Ishikawa (cell line): ENCODE results near the gene ATP11C.

Experiments used
- CEBPB ChIP-seq: IDR thresholded peaks from 2 replicates; pipeline ENCODE4 v1.6.1; 2012
- CREB1 ChIP-seq: IDR thresholded peaks from 2 replicates; pipeline ENCODE4 v1.6.1; 2012; ENCODE audit warnings: low read depth
- EGR1 ChIP-seq: IDR thresholded peaks from 2 replicates; pipeline ENCODE4 v1.6.1; 2012
- EP300 ChIP-seq: IDR thresholded peaks from 2 replicates; pipeline ENCODE4 v1.6.1; 2012; ENCODE audit warnings: borderline replicate concordance
- FOXM1 ChIP-seq: IDR thresholded peaks from 2 replicates; pipeline ENCODE4 v1.6.1; 2012; ENCODE audit warnings: low read depth, borderline replicate concordance
- NFIC ChIP-seq: IDR thresholded peaks from 2 replicates; pipeline ENCODE4 v1.6.1; 2012
- RAD21 ChIP-seq: IDR thresholded peaks from 2 replicates; pipeline ENCODE4 v1.6.1; 2012; ENCODE audit warnings: low read depth
- TAF1 ChIP-seq: IDR thresholded peaks from 2 replicates; pipeline ENCODE4 v1.6.1; 2012; ENCODE audit warnings: low read depth, mild to moderate bottlenecking
- TCF12 ChIP-seq: IDR thresholded peaks from 2 replicates; pipeline ENCODE4 v1.6.1; 2012; ENCODE audit warnings: low read depth
- TEAD4 ChIP-seq: IDR thresholded peaks from 2 replicates; pipeline ENCODE4 v1.6.1; 2012
- YY1 ChIP-seq: IDR thresholded peaks from 2 replicates; pipeline ENCODE4 v1.6.1; 2012; ENCODE audit warnings: low read depth
- ZBTB7A ChIP-seq: IDR thresholded peaks from 2 replicates; pipeline ENCODE4 v1.6.1; 2012; ENCODE audit warnings: low read depth
- TF ChIP-seq, protein P1 (sequence below): IDR thresholded peaks from 2 replicates; pipeline ENCODE4 v1.6.1; 2012
- TF ChIP-seq, protein P2 (sequence below): IDR thresholded peaks from 2 replicates; pipeline ENCODE4 v1.6.1; 2012
- TF ChIP-seq, protein P3 (sequence below): IDR thresholded peaks from 2 replicates; pipeline ENCODE4 v1.6.1; 2012; ENCODE audit warnings: low read depth, mild to moderate bottlenecking

ATP11C gene

DNA sequence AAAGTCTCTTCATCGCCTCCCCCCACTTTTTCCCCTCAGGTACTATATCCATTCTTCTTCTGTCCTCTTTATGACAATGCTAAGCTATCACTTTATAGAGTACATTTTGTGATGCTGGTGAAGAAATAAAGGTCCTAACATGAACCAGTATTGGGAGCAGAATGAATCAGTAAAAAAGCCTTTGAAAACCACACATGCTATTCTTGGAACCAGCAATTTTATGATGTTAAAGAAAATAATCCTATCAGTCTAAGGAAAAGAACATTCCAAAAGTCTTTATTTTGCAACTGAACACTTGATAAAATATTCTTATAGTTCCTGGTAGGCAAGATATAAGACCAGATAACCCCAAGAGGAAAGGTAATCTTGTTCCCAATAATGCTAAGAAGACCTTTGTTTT is 117.1 kb downstream of the ATP11C start:
- TF ChIP-seq, protein P1, sequence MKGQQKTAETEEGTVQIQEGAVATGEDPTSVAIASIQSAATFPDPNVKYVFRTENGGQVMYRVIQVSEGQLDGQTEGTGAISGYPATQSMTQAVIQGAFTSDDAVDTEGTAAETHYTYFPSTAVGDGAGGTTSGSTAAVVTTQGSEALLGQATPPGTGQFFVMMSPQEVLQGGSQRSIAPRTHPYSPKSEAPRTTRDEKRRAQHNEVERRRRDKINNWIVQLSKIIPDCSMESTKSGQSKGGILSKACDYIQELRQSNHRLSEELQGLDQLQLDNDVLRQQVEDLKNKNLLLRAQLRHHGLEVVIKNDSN = no peak
- TF ChIP-seq TCF12 (no peak), TEAD4 (no peak), FOXM1 (no peak), CEBPB (no peak), NFIC (no peak), TAF1 (no peak)
- TF ChIP-seq, protein P2, sequence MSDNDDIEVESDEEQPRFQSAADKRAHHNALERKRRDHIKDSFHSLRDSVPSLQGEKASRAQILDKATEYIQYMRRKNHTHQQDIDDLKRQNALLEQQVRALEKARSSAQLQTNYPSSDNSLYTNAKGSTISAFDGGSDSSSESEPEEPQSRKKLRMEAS = no peak
- TF ChIP-seq, protein P3, sequence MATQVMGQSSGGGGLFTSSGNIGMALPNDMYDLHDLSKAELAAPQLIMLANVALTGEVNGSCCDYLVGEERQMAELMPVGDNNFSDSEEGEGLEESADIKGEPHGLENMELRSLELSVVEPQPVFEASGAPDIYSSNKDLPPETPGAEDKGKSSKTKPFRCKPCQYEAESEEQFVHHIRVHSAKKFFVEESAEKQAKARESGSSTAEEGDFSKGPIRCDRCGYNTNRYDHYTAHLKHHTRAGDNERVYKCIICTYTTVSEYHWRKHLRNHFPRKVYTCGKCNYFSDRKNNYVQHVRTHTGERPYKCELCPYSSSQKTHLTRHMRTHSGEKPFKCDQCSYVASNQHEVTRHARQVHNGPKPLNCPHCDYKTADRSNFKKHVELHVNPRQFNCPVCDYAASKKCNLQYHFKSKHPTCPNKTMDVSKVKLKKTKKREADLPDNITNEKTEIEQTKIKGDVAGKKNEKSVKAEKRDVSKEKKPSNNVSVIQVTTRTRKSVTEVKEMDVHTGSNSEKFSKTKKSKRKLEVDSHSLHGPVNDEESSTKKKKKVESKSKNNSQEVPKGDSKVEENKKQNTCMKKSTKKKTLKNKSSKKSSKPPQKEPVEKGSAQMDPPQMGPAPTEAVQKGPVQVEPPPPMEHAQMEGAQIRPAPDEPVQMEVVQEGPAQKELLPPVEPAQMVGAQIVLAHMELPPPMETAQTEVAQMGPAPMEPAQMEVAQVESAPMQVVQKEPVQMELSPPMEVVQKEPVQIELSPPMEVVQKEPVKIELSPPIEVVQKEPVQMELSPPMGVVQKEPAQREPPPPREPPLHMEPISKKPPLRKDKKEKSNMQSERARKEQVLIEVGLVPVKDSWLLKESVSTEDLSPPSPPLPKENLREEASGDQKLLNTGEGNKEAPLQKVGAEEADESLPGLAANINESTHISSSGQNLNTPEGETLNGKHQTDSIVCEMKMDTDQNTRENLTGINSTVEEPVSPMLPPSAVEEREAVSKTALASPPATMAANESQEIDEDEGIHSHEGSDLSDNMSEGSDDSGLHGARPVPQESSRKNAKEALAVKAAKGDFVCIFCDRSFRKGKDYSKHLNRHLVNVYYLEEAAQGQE = no peak

DNA sequence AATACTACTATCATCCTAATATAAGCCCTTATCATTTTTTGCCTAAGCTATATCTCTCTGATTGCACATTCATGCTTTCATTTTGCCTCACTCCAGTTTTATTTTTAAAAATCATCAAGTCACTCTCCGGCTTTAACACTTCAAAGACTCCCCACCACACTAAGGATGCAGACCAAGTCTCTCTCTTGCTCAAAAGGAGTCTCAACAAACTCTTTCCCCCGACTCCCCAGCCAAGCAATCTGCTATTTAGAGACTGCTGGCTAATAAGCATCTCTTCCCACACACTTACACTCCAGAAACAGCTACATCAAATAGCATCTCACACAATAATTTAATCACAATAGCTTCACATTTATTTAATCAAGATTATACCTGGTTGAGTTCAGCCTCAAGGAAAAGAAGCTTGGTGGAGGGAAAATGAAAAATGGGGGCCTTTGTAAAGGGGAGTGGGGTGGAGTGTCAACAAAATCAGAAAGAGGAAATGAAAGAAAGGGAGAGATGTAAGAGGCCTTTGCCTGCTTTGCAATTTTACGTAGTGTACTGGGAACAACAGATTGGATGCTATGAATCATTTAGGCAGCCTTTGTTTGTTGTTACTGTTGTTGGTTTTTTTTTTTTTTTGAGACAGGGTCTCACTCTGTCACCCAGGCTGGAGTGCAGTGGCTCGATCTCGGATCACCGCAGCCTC is 120.8 kb downstream of the ATP11C start:
- TF ChIP-seq TCF12 (no peak), EP300 (no peak), RAD21 (no peak), ZBTB7A (no peak), FOXM1 (no peak), YY1 (no peak), TAF1 (no peak), EGR1 (no peak)
- TF ChIP-seq, protein P3 = no peak
- TF ChIP-seq, protein P1 = no peak
- TF ChIP-seq, protein P2 = no peak

DNA sequence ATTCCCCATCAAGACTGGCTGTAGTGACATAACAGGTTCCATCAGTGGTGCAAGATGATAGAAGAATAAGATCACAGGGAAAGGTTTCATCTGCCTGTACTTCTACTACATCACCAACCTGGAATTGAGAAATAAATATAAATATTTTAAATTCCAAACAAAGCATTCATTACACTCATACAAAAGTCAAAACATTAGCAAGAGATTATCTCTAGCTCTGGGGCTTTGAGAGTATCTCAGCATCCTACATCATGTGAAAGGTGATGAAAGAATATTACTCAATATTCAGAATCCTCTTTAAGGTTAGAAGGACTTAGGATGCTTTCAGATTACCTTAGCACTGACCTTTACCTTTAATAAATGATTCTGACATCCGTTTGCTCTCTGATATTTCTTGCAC is 128.4 kb downstream of the ATP11C start:
- TF ChIP-seq, protein P1 = no peak
- TF ChIP-seq FOXM1 (no peak), TAF1 (no peak), CREB1 (no peak), EGR1 (no peak), TCF12 (no peak)
- TF ChIP-seq, protein P3 = no peak

DNA sequence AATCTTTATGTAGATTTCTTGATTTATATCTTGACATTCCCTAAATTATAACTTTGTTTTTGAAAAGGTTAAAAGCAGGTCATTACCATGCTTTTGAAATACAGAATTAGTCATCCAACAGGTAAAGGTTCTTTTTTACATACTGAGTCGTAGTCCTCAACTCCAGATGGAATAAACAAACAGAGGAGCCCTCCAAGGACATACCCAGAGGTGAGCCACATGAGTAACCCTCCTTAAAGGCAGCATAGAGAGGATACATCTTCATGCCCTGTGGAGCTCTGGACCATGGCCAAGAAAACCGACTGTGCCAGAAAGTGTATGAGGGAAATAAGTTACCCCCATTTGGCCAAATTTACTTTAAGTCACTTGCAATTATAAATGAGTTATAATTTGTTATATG is 129.6 kb downstream of the ATP11C start:
- no peak for TF ChIP-seq EGR1
- no peak for TF ChIP-seq ZBTB7A
- TF ChIP-seq FOXM1 = no peak
- TF ChIP-seq TCF12 = no peak
- no peak for TF ChIP-seq RAD21
- TF ChIP-seq TAF1 = no peak
- no peak for TF ChIP-seq TEAD4
- TF ChIP-seq CREB1 = no peak
- TF ChIP-seq, protein P3 = no peak
- no peak for TF ChIP-seq EP300
- TF ChIP-seq, protein P2 = no peak
- TF ChIP-seq YY1 = no peak
- no peak for TF ChIP-seq NFIC
- TF ChIP-seq, protein P1 = no peak
- TF ChIP-seq CEBPB = no peak
